ENCODE measurements around the gene CSTF2T. TPM values are rescaled to one million over a fixed set of nuclear protein-coding genes. Genes with fewer than 3 reads are reported as not detected.
"Not testable (repeated sequence)": the region's sequence is repeated elsewhere in the genome, so short reads cannot be mapped to it uniquely, and the experiment has no call there.

CSTF2T gene
- total RNA-seq, 1 donor from 2014 or later: 15.3 TPM

- intact Hi-C loops (cut with DNase I): no loop called here
- Histone ChIP-seq H3K9me3 (no peaks in the 10 kb centered on the region), H3K36me3 (peaks cover 6% of the 10 kb centered on the region), H3K27ac (peak overlapping the region; percentile 99), H3K4me3 (peak overlapping the region; percentile 88), H3K4me1 (peaks cover 38% of the 10 kb centered on the region), H3K27me3 (no peaks in the 10 kb centered on the region)
- TF ChIP-seq CTCF (IDR thresholded peaks at IDR 0.05): no peak
- no peak for ATAC-seq
- no peak for DNase-seq
Measured at GRCh38 chr10:51698473-51699063, 827 bp downstream of the CSTF2T start.

GRCh38 chr10:51696251-51696650 is 3.1 kb downstream of the CSTF2T start:
- TF ChIP-seq CTCF (IDR thresholded peaks at IDR 0.05): no peak
- H3K9me3 ChIP-seq: no peaks in the 10 kb centered on the region
- DNase-seq (no peak), ATAC-seq (no peak)
- intact Hi-C loops (cut with DNase I): no loop called here
- no peaks in the 10 kb centered on the region for H3K27me3 ChIP-seq
- peaks cover 6% of the 10 kb centered on the region for H3K36me3 ChIP-seq
- H3K4me3 ChIP-seq: no peak overlapping the region
- H3K27ac ChIP-seq: no peak overlapping the region
- H3K4me1 ChIP-seq: peaks cover 38% of the 10 kb centered on the region

GRCh38 chr10:51694086-51694768 is 5.2 kb downstream of the CSTF2T start:
- H3K4me1 ChIP-seq: peaks cover 31% of the 10 kb centered on the region
- no peak for TF ChIP-seq CTCF (IDR thresholded peaks at IDR 0.05)
- ATAC-seq (no peak), DNase-seq (no peak)
- peaks cover 6% of the 10 kb centered on the region for H3K36me3 ChIP-seq
- intact Hi-C loops (cut with DNase I): no loop called here
- no peaks in the 10 kb centered on the region for H3K9me3 ChIP-seq
- no peak overlapping the region for H3K27ac ChIP-seq
- no peaks in the 10 kb centered on the region for H3K27me3 ChIP-seq
- no peak overlapping the region for H3K4me3 ChIP-seq

- no peak overlapping the region for H3K4me3 ChIP-seq
- H3K36me3 ChIP-seq: no peaks in the 10 kb centered on the region
- no peaks in the 10 kb centered on the region for H3K27me3 ChIP-seq
- H3K4me1 ChIP-seq: peaks cover 4% of the 10 kb centered on the region
- intact Hi-C loops (cut with DNase I): no loop called here
- DNase-seq: no peak
- no peak for TF ChIP-seq CTCF (IDR thresholded peaks at IDR 0.05)
- H3K27ac ChIP-seq: no peak overlapping the region
- no peaks in the 10 kb centered on the region for H3K9me3 ChIP-seq
- ATAC-seq: no peak
Measured at GRCh38 chr10:51691135-51691534, 8.3 kb downstream of the CSTF2T start.

- Histone ChIP-seq H3K9me3 (no peaks in the 10 kb centered on the region), H3K27ac (no peak overlapping the region), H3K4me1 (no peaks in the 10 kb centered on the region), H3K4me3 (no peak overlapping the region), H3K36me3 (no peaks in the 10 kb centered on the region), H3K27me3 (no peaks in the 10 kb centered on the region)
- no peak for DNase-seq
- no peak for ATAC-seq
- no peak for TF ChIP-seq CTCF (IDR thresholded peaks at IDR 0.05)
- intact Hi-C loops (cut with DNase I): no loop called here
Measured at GRCh38 chr10:51689536-51689935, 9.9 kb downstream of the CSTF2T start.

- DNase-seq; H3K27ac ChIP-seq; H3K36me3 ChIP-seq; ATAC-seq; intact Hi-C loops (cut with DNase I); H3K27me3 ChIP-seq; H3K9me3 ChIP-seq; H3K4me3 ChIP-seq; H3K4me1 ChIP-seq: not testable (repeated sequence)
Measured at GRCh38 chr10:51688826-51689225, 10.6 kb downstream of the CSTF2T start.

Data from upper lobe of right lung (tissue), 1 donor.